HEK293 (cell line): Measurements from ENCODE around the gene ZNF579.

Experiments used
- CTCF ChIA-PET: fragments of 350-600 bp; formaldehyde crosslinking; extraction: SDS; loops from one replicate; lab custom pipeline; 2021; ENCODE audit warnings: antibody characterized with exemption; lab: Yijun Ruan, JAX
- POLR2A ChIA-PET: fragments of 300-600 bp; formaldehyde crosslinking; extraction: SDS; loops from one replicate; lab custom pipeline; 2020; ENCODE audit warnings: antibody characterized with exemption, inconsistent platforms; lab: Yijun Ruan, JAX
- H3K27ac ChIP-seq: fragments of 200-500 bp; sonication (Bioruptor generic); 2 replicates; pipeline ENCODE4 v1.5.1; 2014; ENCODE audit warnings: low read depth, low read length, control low read depth, inconsistent platforms; ENCODE audit errors: extremely low read depth
- H3K36me3 ChIP-seq, 2 experiments: fragments of 200-500 bp in 1 of 2; sonication (Bioruptor generic) in 1 of 2; 1 replicate in 1 of 2; 2 replicates in 1 of 2; pipeline ENCODE4 v1.5.1; 2014 to 2017; ENCODE audit warnings: inconsistent platforms in 2 of 2, low read length in 2 of 2; ENCODE audit not compliant: control insufficient read depth in 2 of 2, insufficient read depth in 1 of 2
- H3K4me1 ChIP-seq: fragments of 200-500 bp; sonication (Bioruptor generic); 2 replicates; pipeline ENCODE4 v1.5.1; 2014; ENCODE audit warnings: mild to moderate bottlenecking, low read length, inconsistent platforms; ENCODE audit not compliant: control insufficient read depth, insufficient read depth
- H3K4me3 ChIP-seq: 2 replicates; pipeline ENCODE4 v1.5.1; 2011; ENCODE audit warnings: low read depth, mild to moderate bottlenecking, control low read depth, low read length, moderate library complexity
- H3K9me3 ChIP-seq: fragments of 200-500 bp; sonication (Bioruptor generic); 2 replicates; pipeline ENCODE4 v1.5.1; 2014; ENCODE audit warnings: low read depth, low read length, inconsistent platforms; ENCODE audit not compliant: control insufficient read depth, insufficient read depth
- GLI2 ChIP-seq: fragments of 450-650 bp; formaldehyde crosslinking; IDR thresholded peaks from 2 replicates; pipeline ENCODE4; 2017; ENCODE audit warnings: missing biosample characterization, missing genetic modification characterization, low read depth, borderline replicate concordance
- IKZF3 ChIP-seq: fragments of 450-650 bp; IDR thresholded peaks from 2 replicates; pipeline ENCODE4 v1.5.0; 2018; ENCODE audit warnings: missing biosample characterization, mild to moderate bottlenecking, missing genetic modification characterization, moderate library complexity
- KLF10 ChIP-seq: fragments of 450-650 bp; IDR thresholded peaks from 2 replicates; pipeline ENCODE4 v1.5.1; 2018; ENCODE audit warnings: missing biosample characterization, mild to moderate bottlenecking, missing genetic modification characterization
- SETDB1 ChIP-seq: IDR thresholded peaks from one replicate; pipeline ENCODE4 v1.6.1; 2017; ENCODE audit warnings: mild to moderate bottlenecking, low read length, moderate library complexity, mixed read lengths; ENCODE audit not compliant: insufficient read length
- TCF7L2 ChIP-seq: IDR thresholded peaks from 2 replicates; pipeline ENCODE4 v1.6.1; 2011; ENCODE audit warnings: low read depth, mild to moderate bottlenecking, inconsistent platforms, low read length, moderate library complexity, borderline replicate concordance
- WT1 ChIP-seq: fragments of 450-650 bp; formaldehyde crosslinking; IDR thresholded peaks from 2 replicates; pipeline ENCODE4 v1.5.1; 2016; ENCODE audit warnings: missing biosample characterization, missing genetic modification characterization
- ZBTB48 ChIP-seq: fragments of 450-650 bp; formaldehyde crosslinking; IDR thresholded peaks from 2 replicates; pipeline ENCODE4 v1.5.1; 2016; ENCODE audit warnings: missing biosample characterization, missing genetic modification characterization
- ZFP3 ChIP-seq: fragments of 450-650 bp; formaldehyde crosslinking; IDR thresholded peaks from 2 replicates; pipeline ENCODE4 v1.5.1; 2016; ENCODE audit warnings: low read depth, missing biosample characterization, missing genetic modification characterization
- ZFP69B ChIP-seq: fragments of 450-650 bp; formaldehyde crosslinking; IDR thresholded peaks from 2 replicates; pipeline ENCODE4 v1.5.1; 2016; ENCODE audit warnings: missing biosample characterization, missing genetic modification characterization
- ZNF114 ChIP-seq: fragments of 450-650 bp; formaldehyde crosslinking; IDR thresholded peaks from 2 replicates; pipeline ENCODE4 v1.5.0; 2017; ENCODE audit warnings: missing biosample characterization, missing genetic modification characterization
- ZNF133 ChIP-seq: fragments of 450-650 bp; formaldehyde crosslinking; IDR thresholded peaks from 2 replicates; pipeline ENCODE4 v1.5.1; 2016; ENCODE audit warnings: missing biosample characterization, missing genetic modification characterization
- ZNF157 ChIP-seq: fragments of 450-650 bp; formaldehyde crosslinking; IDR thresholded peaks from 2 replicates; pipeline ENCODE4 v1.5.1; 2016; ENCODE audit warnings: missing biosample characterization, missing genetic modification characterization
- ZNF169 ChIP-seq: fragments of 450-650 bp; formaldehyde crosslinking; IDR thresholded peaks from 2 replicates; pipeline ENCODE4 v1.5.1; 2016; ENCODE audit warnings: missing biosample characterization, missing genetic modification characterization
- ZNF248 ChIP-seq: fragments of 450-650 bp; formaldehyde crosslinking; IDR thresholded peaks from 2 replicates; pipeline ENCODE4 v1.5.1; 2017; ENCODE audit warnings: missing biosample characterization, missing genetic modification characterization
- ZNF404 ChIP-seq: fragments of 450-650 bp; formaldehyde crosslinking; IDR thresholded peaks from 2 replicates; pipeline ENCODE4 v1.5.1; 2017; ENCODE audit warnings: missing biosample characterization, missing genetic modification characterization
- ZNF416 ChIP-seq: fragments of 450-650 bp; formaldehyde crosslinking; IDR thresholded peaks from 2 replicates; pipeline ENCODE4 v1.5.1; 2016; ENCODE audit warnings: missing biosample characterization, missing genetic modification characterization
- ZNF48 ChIP-seq: fragments of 450-650 bp; formaldehyde crosslinking; IDR thresholded peaks from 2 replicates; pipeline ENCODE4 v1.5.1; 2016; ENCODE audit warnings: missing biosample characterization, missing genetic modification characterization
- ZNF549 ChIP-seq: fragments of 450-650 bp; IDR thresholded peaks from 2 replicates; pipeline ENCODE4 v1.5.1; 2018; ENCODE audit warnings: missing biosample characterization, missing genetic modification characterization, mild to moderate bottlenecking, inconsistent platforms, moderate library complexity
- TF ChIP-seq, protein P1 (sequence below): fragments of 450-650 bp; formaldehyde crosslinking; IDR thresholded peaks from 2 replicates; pipeline ENCODE4 v1.5.1; 2016; ENCODE audit warnings: missing biosample characterization, missing genetic modification characterization
- TF ChIP-seq, protein P2 (sequence below): fragments of 450-650 bp; formaldehyde crosslinking; IDR thresholded peaks from 2 replicates; pipeline ENCODE4 v1.5.1; 2017; ENCODE audit warnings: missing biosample characterization, missing genetic modification characterization
- TF ChIP-seq, protein P3 (sequence below): sonication (generic); formaldehyde crosslinking; IDR thresholded peaks from 2 replicates; pipeline ENCODE4 v1.8.1; 2022; ENCODE audit warnings: mild to moderate bottlenecking, moderate library complexity, missing genetic modification reagents

ZNF579 gene

DNA sequence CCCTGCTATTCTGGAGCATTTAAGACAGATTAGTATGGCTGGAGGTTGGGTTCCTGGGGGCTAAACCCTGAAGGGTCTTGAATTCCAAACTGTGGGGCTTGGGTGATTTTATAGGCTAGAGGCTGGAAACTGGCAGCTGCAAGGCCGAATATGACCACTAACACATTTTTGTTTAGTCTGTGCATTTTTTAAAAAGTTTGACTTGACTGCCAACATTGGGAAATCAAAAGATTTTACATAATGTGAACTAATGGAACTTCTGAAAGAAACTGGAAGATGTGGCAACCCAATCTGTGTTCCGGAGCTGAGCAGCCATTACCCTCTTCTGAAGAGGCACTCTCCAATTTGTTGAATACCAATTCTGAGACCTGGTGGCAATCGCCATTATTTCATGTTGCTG, 38.6 kb upstream of the ZNF579 start (continued):
- no peak for TF ChIP-seq ZNF416 (tag by site-specific recombination)

DNA sequence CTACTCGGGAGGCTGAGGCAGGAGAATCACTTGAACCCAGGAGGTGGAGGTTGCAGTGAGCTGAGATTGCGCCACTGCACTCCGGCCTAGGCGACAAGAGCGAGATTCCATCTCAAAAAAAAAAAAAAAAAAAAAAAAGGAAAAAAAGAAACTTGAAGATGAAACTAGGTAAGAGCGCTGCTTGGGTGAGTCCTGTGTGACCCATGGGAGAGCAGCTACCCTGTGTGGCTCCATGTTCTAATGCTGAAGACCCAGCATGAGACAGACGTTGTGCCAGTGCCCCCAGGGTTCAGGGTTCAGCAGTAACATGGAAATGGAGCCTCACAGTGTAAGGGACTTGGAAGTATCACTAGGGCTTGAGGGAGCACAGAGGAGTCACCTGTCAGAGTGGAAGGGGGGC, 37.8 kb upstream of the ZNF579 start:
- Histone ChIP-seq H3K36me3 (peaks cover 5 to 28% of the 10 kb centered on the region in 2 experiments; a peak in 2 of 3 replicates), H3K4me3 (no peak overlapping the region), H3K27ac (no peak overlapping the region), H3K9me3 (no peaks in the 10 kb centered on the region), H3K4me1 (no peaks in the 10 kb centered on the region; the same call in 1 of the 2 replicates)
- POLR2A ChIA-PET, result interaction anchor here (0.6 to 9.1 kb wide), 9 partner anchors 13 to 529 kb away, joined by 3 to 75 read pairs (median 4); partner anchors contain the start of genes FIZ1, ZNF579 and ZNF865
- CTCF ChIA-PET, result interaction anchor here (0.6 to 4.6 kb wide), 8 partner anchors 9 to 488 kb away, joined by 3 to 29 read pairs (median 5); partner anchors contain the start of gene ZNF865
- TF ChIP-seq GLI2, result no peak
- TF ChIP-seq, protein P1, sequence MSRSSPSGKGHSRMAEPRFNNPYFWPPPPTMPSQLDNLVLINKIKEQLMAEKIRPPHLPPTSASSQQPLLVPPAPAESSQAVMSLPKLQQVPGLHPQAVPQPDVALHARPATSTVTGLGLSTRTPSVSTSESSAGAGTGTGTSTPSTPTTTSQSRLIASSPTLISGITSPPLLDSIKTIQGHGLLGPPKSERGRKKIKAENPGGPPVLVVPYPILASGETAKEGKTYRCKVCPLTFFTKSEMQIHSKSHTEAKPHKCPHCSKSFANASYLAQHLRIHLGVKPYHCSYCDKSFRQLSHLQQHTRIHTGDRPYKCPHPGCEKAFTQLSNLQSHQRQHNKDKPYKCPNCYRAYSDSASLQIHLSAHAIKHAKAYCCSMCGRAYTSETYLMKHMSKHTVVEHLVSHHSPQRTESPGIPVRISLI (tag by site-specific recombination), result 0 out of 2 replicates have a peak, but pooled peaks have one; percentile 51

DNA sequence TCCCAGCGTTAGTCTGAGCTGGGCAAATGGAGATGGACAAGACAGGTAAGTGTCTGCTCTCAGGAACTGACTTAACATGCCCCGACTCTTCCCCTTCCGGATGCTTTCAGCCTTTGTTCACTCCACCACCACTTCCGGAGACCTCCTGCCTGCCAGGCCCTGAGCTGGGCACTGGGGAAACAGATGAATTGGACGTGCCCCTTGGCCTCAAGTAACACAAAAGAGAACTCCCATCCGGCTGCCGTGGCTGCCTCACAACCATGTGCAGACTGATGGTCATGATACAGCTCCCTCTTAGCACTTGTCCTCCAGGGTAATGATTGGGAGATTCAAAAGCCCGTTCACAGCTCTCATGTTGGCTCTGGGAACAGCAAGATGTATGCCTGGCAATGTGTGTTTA, 36.8 kb upstream of the ZNF579 start:
- TF ChIP-seq ZNF133 (tag by site-specific recombination) (no peak), GLI2 (no peak), ZNF169 (tag by site-specific recombination) (no peak), ZFP3 (no peak), ZNF157 (tag by site-specific recombination) (no peak), ZNF48 (tag by site-specific recombination) (no peak), ZNF404 (tag by site-specific recombination) (no peak), SETDB1 (no peak), ZNF549 (no peak), TCF7L2 (no peak), WT1 (no peak), ZBTB48 (tag by site-specific recombination) (no peak), ZFP69B (no peak), ZNF248 (tag by site-specific recombination) (no peak), IKZF3 (no peak), KLF10 (no peak)
- TF ChIP-seq, protein P2, sequence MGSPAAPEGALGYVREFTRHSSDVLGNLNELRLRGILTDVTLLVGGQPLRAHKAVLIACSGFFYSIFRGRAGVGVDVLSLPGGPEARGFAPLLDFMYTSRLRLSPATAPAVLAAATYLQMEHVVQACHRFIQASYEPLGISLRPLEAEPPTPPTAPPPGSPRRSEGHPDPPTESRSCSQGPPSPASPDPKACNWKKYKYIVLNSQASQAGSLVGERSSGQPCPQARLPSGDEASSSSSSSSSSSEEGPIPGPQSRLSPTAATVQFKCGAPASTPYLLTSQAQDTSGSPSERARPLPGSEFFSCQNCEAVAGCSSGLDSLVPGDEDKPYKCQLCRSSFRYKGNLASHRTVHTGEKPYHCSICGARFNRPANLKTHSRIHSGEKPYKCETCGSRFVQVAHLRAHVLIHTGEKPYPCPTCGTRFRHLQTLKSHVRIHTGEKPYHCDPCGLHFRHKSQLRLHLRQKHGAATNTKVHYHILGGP (tag by site-specific recombination), result no peak
- H3K4me1 ChIP-seq, result no peaks in the 10 kb centered on the region
- no peaks in the 10 kb centered on the region for H3K9me3 ChIP-seq
- H3K36me3 ChIP-seq, result peaks cover 5 to 28% of the 10 kb centered on the region in 2 experiments; a peak in 2 of 3 replicates
- ChIA-PET POLR2A (interaction anchor here (0.9 to 9.1 kb wide), 3 partner anchors 12 to 18 kb away, joined by 3 to 75 read pairs (median 4); partner anchors contain the start of gene ZNF865), CTCF (interaction anchor here (4.3 to 4.6 kb wide), 2 partner anchors 11 to 15 kb away, joined by 23 to 29 read pairs; partner anchors contain the start of gene ZNF865)
- H3K27ac ChIP-seq, result no peak overlapping the region
- no peak overlapping the region for H3K4me3 ChIP-seq

DNA sequence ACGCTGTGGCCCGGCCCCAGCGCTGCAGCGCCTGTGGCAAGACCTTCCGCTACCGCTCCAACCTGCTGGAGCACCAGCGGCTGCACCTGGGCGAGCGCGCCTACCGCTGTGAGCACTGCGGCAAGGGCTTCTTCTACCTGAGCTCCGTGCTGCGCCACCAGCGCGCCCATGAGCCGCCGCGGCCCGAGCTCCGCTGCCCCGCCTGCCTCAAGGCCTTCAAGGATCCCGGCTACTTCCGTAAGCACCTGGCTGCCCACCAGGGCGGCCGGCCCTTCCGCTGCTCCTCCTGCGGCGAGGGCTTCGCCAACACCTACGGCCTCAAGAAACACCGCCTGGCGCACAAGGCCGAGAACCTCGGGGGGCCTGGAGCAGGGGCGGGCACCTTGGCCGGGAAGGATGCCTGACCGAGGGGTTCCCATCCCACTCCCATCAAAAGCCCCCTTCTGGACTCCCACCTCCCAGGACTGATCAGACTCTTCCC, 35.8 kb upstream of the ZNF579 start:
- Histone ChIP-seq H3K4me1 (no peaks in the 10 kb centered on the region), H3K9me3 (no peaks in the 10 kb centered on the region), H3K36me3 (peaks cover 5 to 32% of the 10 kb centered on the region in 2 experiments; a peak in 2 of 3 replicates)
- TF ChIP-seq, protein P3, sequence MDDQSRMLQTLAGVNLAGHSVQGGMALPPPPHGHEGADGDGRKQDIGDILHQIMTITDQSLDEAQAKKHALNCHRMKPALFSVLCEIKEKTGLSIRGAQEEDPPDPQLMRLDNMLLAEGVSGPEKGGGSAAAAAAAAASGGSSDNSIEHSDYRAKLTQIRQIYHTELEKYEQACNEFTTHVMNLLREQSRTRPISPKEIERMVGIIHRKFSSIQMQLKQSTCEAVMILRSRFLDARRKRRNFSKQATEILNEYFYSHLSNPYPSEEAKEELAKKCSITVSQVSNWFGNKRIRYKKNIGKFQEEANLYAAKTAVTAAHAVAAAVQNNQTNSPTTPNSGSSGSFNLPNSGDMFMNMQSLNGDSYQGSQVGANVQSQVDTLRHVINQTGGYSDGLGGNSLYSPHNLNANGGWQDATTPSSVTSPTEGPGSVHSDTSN (CRISPR knock-in tag), result 0 out of 2 replicates have a peak, but pooled peaks have one; percentile 43
- no peak for TF ChIP-seq ZNF114 (tag by site-specific recombination)
- TF ChIP-seq, all 188 proteins: peak for 1
- POLR2A ChIA-PET, result no interaction called here
- no peak overlapping the region for H3K4me3 ChIP-seq
- CTCF ChIA-PET, result no interaction called here
- H3K27ac ChIP-seq, result no peak overlapping the region
